ENCODE data around the gene APOO.

DNA sequence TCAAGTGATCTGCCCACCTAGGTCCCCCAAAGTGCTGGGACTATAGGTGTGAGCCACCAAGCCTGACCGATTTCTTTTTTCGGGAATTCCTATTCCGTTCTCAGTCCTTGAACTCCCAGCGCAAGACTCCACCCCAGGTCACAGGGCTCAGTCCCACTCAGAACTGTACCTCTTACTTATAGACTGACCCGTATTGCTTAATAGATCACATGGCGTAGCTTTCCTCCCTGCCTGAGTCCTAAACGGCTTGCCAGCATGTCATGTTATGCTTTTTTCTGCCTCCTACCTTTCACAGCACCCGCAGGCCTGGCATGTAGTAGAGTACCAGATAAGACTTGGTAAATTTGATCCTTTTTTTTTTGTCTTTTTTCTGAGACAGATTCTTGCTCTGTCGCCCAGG is 102.3 kb downstream of the APOO start:
- TF ChIP-seq, protein P1, sequence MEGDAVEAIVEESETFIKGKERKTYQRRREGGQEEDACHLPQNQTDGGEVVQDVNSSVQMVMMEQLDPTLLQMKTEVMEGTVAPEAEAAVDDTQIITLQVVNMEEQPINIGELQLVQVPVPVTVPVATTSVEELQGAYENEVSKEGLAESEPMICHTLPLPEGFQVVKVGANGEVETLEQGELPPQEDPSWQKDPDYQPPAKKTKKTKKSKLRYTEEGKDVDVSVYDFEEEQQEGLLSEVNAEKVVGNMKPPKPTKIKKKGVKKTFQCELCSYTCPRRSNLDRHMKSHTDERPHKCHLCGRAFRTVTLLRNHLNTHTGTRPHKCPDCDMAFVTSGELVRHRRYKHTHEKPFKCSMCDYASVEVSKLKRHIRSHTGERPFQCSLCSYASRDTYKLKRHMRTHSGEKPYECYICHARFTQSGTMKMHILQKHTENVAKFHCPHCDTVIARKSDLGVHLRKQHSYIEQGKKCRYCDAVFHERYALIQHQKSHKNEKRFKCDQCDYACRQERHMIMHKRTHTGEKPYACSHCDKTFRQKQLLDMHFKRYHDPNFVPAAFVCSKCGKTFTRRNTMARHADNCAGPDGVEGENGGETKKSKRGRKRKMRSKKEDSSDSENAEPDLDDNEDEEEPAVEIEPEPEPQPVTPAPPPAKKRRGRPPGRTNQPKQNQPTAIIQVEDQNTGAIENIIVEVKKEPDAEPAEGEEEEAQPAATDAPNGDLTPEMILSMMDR (IDR thresholded peaks at IDR 0.05), result no peak
- TF ChIP-seq POLR2A (IDR thresholded peaks at IDR 0.05), result no peak
